GM23248 (cell line): ENCODE data around the gene CLDN15.

Experiments used
- EZH2 ChIP-seq: fragments of 200-600 bp; sonication (generic); IDR thresholded peaks from 2 replicates; pipeline ENCODE4 v1.6.1; 2018; ENCODE audit warnings: antibody characterized with exemption, mild to moderate bottlenecking; ENCODE audit not compliant: insufficient read depth, poor library complexity, severe bottlenecking
- EZH2phosphoT487 ChIP-seq: fragments of 200-600 bp; sonication (generic); IDR thresholded peaks from 2 replicates; pipeline ENCODE4 v1.6.1; 2018; ENCODE audit warnings: antibody characterized with exemption, moderate library complexity, mild to moderate bottlenecking, low read depth; ENCODE audit not compliant: insufficient read depth

GRCh38 chr7:101287032-101287431 is 49.4 kb upstream of the CLDN15 start:
- TF ChIP-seq EZH2: no peak
- no peak for TF ChIP-seq EZH2phosphoT487
